Panc1 (cell line): Measurements from ENCODE around the gene MACROD2.

Source experiments
- POLR2AphosphoS5 ChIP-seq: IDR thresholded peaks from 2 replicates; pipeline ENCODE4 v1.6.1; 2012; ENCODE audit warnings: mild to moderate bottlenecking, low read depth, low read length, moderate library complexity
- SIN3A ChIP-seq: IDR thresholded peaks from 2 replicates; pipeline ENCODE4 v1.6.1; 2012; ENCODE audit warnings: low read depth, mild to moderate bottlenecking, low read length, moderate library complexity, borderline replicate concordance; ENCODE audit not compliant: insufficient read depth
- TCF7L2 ChIP-seq: IDR thresholded peaks from 2 replicates; pipeline ENCODE4 v1.6.1; 2011; ENCODE audit warnings: mild to moderate bottlenecking, low read depth, low read length, inconsistent platforms
- TF ChIP-seq, protein P1 (sequence below): fragments of 450-650 bp; IDR thresholded peaks from 2 replicates; pipeline ENCODE4 v1.5.1; 2017; ENCODE audit warnings: mild to moderate bottlenecking

DNA sequence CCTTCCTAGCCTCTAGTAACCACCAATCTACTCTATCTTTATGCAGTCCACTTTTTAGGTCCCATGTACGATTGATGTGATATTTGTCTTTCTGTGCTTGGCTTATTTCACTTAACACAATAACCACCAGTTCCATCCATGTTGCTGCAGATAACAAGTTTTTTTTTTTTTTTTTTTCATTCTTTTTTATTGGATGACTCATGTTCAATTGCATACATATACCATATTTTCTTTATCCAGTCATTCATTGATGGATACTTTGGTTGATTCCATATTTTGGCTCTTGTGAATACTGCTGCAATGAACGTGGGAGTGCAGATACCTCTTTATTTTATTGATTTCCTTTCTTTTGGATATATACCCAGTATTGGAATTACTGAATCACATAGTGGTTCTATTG lies 942.5 kb downstream of the MACROD2 start:
- TF ChIP-seq, protein P1, sequence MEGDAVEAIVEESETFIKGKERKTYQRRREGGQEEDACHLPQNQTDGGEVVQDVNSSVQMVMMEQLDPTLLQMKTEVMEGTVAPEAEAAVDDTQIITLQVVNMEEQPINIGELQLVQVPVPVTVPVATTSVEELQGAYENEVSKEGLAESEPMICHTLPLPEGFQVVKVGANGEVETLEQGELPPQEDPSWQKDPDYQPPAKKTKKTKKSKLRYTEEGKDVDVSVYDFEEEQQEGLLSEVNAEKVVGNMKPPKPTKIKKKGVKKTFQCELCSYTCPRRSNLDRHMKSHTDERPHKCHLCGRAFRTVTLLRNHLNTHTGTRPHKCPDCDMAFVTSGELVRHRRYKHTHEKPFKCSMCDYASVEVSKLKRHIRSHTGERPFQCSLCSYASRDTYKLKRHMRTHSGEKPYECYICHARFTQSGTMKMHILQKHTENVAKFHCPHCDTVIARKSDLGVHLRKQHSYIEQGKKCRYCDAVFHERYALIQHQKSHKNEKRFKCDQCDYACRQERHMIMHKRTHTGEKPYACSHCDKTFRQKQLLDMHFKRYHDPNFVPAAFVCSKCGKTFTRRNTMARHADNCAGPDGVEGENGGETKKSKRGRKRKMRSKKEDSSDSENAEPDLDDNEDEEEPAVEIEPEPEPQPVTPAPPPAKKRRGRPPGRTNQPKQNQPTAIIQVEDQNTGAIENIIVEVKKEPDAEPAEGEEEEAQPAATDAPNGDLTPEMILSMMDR = no peak
- TF ChIP-seq POLR2AphosphoS5 (no peak), SIN3A (no peak), TCF7L2 (no peak)
